OCI-LY7 (cell line): Measurements from ENCODE around the gene SIRT5.

Experiments
- CTCF ChIP-seq: fragments of 200-600 bp; sonication (generic); conservative IDR thresholded peaks from 2 replicates; pipeline ENCODE4 v1.5.1; 2014; ENCODE audit warnings: mild to moderate bottlenecking, antibody characterized with exemption, low read length, moderate library complexity, mixed read lengths
- EZH2phosphoT487 ChIP-seq: fragments of 200-600 bp; sonication (generic); IDR thresholded peaks from 2 replicates; pipeline ENCODE4 v1.6.1; 2018; ENCODE audit warnings: low read depth, borderline replicate concordance, mild to moderate bottlenecking, mixed run types, antibody characterized with exemption, low read length, moderate library complexity, mixed read lengths

- TF ChIP-seq CTCF (no peak), EZH2phosphoT487 (no peak)
Measured at GRCh38 chr6:13613029-13613594, 38.7 kb downstream of the SIRT5 start.
